Uterus (tissue), 2 donors: Measurements from ENCODE around the gene BRSK2.

Experiments
- POLR2A ChIP-seq, 2 donors: fragments of 450-650 bp; IDR thresholded peaks; one replicate each; pipeline ENCODE4 v1.6.1; 2016; ENCODE audit warnings: antibody characterized with exemption in 2 of 2, mild to moderate bottlenecking in 1 of 2, moderate library complexity in 1 of 2
- TF ChIP-seq, protein P1 (sequence below), 4 experiments: fragments of 200-600 bp in 2 of 4; fragments of 450-650 bp in 2 of 4; sonication (generic) in 2 of 4; IDR thresholded peaks; one replicate each; pipeline ENCODE4 v1.5.1; 2016 to 2019; ENCODE audit warnings: antibody characterized with exemption in 4 of 4, mild to moderate bottlenecking in 2 of 4, moderate library complexity in 1 of 4

DNA sequence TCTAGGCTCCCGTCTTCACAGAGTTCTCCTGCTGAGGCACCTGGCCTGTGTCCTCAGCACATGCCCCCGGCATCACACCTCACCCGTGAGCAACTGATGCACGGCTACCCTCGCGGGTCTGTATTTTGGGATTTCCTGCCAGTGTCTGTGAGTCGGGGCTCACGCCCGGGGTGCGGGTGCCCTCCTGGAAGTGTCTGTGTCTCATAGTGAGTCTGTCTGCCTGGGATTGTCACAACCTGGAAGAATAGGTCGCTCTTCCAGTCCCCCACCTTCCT lies 11.4 kb downstream of the BRSK2 start:
- TF ChIP-seq, protein P1, sequence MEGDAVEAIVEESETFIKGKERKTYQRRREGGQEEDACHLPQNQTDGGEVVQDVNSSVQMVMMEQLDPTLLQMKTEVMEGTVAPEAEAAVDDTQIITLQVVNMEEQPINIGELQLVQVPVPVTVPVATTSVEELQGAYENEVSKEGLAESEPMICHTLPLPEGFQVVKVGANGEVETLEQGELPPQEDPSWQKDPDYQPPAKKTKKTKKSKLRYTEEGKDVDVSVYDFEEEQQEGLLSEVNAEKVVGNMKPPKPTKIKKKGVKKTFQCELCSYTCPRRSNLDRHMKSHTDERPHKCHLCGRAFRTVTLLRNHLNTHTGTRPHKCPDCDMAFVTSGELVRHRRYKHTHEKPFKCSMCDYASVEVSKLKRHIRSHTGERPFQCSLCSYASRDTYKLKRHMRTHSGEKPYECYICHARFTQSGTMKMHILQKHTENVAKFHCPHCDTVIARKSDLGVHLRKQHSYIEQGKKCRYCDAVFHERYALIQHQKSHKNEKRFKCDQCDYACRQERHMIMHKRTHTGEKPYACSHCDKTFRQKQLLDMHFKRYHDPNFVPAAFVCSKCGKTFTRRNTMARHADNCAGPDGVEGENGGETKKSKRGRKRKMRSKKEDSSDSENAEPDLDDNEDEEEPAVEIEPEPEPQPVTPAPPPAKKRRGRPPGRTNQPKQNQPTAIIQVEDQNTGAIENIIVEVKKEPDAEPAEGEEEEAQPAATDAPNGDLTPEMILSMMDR (IDR thresholded peaks at IDR 0.05): no peak
- TF ChIP-seq POLR2A (IDR thresholded peaks at IDR 0.05): no peak
